Common myeloid progenitor, CD34-positive (primary cell): ENCODE results near the gene FBXL15. TPM values are rescaled to one million over a fixed set of nuclear protein-coding genes. Genes with fewer than 3 reads are reported as not detected.
A peak's percentile ranks its signal among the peaks of the same experiment; 100 is the strongest.

Experiments used
- CTCF ChIA-PET: fragments of 350-600 bp; sonication (Branson Sonifier 250); formaldehyde crosslinking; loops from one replicate; lab custom pipeline; 2021; ENCODE audit warnings: antibody characterized with exemption; lab: Charles Lee
- POLR2A ChIA-PET: fragments of 350-600 bp; sonication (Branson Sonifier 250); formaldehyde crosslinking; loops from one replicate; lab custom pipeline; 2021; ENCODE audit warnings: antibody characterized with exemption; lab: Charles Lee
- DNase-seq, 3 donors: peaks; one replicate each; pipeline versions ENCODE4 v3.0.0 to v3.0.0-alpha.2; 2013
- H3K27ac ChIP-seq, 2 experiments: 1 replicate in 1 of 2; 2 replicates in 1 of 2; pipeline ENCODE4 v1.7.0; 2013; ENCODE audit warnings: inconsistent platforms in 2 of 2, low read length in 2 of 2, mild to moderate bottlenecking in 2 of 2, low read depth in 1 of 2, moderate library complexity in 1 of 2; ENCODE audit not compliant: severe bottlenecking in 2 of 2, insufficient read depth in 1 of 2, poor library complexity in 1 of 2
- H3K27me3 ChIP-seq, 5 experiments: replicated peaks in 2 of 5; 1 replicate in 3 of 5; 2 replicates in 2 of 5; pipeline versions ENCODE4 v1.6.1 to v1.7.0; 2013; ENCODE audit warnings: low read length in 4 of 5, mild to moderate bottlenecking in 2 of 5, moderate library complexity in 2 of 5, inconsistent platforms in 1 of 5; ENCODE audit not compliant: insufficient read depth in 5 of 5, control insufficient read depth in 4 of 5
- H3K36me3 ChIP-seq, 4 experiments: 1 replicate in 2 of 4; 2 replicates in 2 of 4; pipeline versions ENCODE4 v1.6.1 to v1.7.0; 2013; ENCODE audit warnings: low read length in 3 of 4, control low read depth in 1 of 4, mild to moderate bottlenecking in 1 of 4; ENCODE audit not compliant: control insufficient read depth in 4 of 4, insufficient read depth in 4 of 4
- H3K4me1 ChIP-seq, 4 experiments: 1 replicate in 3 of 4; 2 replicates in 1 of 4; pipeline versions ENCODE4 v1.6.1 to v1.7.1; 2013; ENCODE audit warnings: low read length in 3 of 4, mild to moderate bottlenecking in 3 of 4, control low read depth in 1 of 4, inconsistent platforms in 1 of 4, moderate library complexity in 1 of 4; ENCODE audit not compliant: control insufficient read depth in 4 of 4, insufficient read depth in 4 of 4; ENCODE audit errors: control extremely low read depth in 1 of 4
- H3K4me3 ChIP-seq, 7 experiments: 1 replicate in 4 of 7; 2 replicates in 3 of 7; pipeline versions ENCODE4 v1.5.1 to v1.7.0; 2013; ENCODE audit warnings: mild to moderate bottlenecking in 7 of 7, low read length in 6 of 7, moderate library complexity in 6 of 7, inconsistent platforms in 2 of 7, low read depth in 2 of 7, control low read depth in 1 of 7; ENCODE audit not compliant: insufficient read depth in 4 of 7, control insufficient read depth in 1 of 7; ENCODE audit errors: extremely low read depth in 1 of 7
- H3K9me3 ChIP-seq, 5 experiments: 1 replicate in 4 of 5; 2 replicates in 1 of 5; pipeline versions ENCODE4 v1.6.1 to v1.7.1; 2013; ENCODE audit warnings: low read length in 4 of 5, mild to moderate bottlenecking in 2 of 5, inconsistent platforms in 1 of 5, low read depth in 1 of 5, moderate library complexity in 1 of 5; ENCODE audit not compliant: control insufficient read depth in 4 of 5, insufficient read depth in 2 of 5; ENCODE audit errors: control extremely low read depth in 1 of 5
- WGBS: methylation state at CpG from one replicate; pipeline ENCODE4 v1.1.5; 2013; ENCODE audit not compliant: insufficient coverage; 5-methylcytosine and 5-hydroxymethylcytosine counted together
- polyA plus RNA-seq: library from polyadenylated mRNA; unstranded; fragments of 120-200 nt; gene quantifications from one replicate; pipeline ENCODE4 v1.2.1, GENCODE V29; 2013

FBXL15 gene, protein sequence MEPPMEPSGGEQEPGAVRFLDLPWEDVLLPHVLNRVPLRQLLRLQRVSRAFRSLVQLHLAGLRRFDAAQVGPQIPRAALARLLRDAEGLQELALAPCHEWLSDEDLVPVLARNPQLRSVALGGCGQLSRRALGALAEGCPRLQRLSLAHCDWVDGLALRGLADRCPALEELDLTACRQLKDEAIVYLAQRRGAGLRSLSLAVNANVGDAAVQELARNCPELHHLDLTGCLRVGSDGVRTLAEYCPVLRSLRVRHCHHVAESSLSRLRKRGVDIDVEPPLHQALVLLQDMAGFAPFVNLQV
- 9.8 TPM for polyA plus RNA-seq

- H3K4me3 ChIP-seq, result peak within 1 kb of the TSS; percentile 87 to 96 (median 90)
- peaks cover 6 to 25% (median 11%) of the 10 kb centered on the region in 5 experiments for H3K27me3 ChIP-seq
- H3K36me3 ChIP-seq, result peaks cover 4 to 23% (median 17%) of the 10 kb centered on the region in 4 experiments
- peak; percentile 96 to 98 (median 98) for DNase-seq
- peak within 1 kb of the TSS; percentile 47 to 85 for H3K27ac ChIP-seq
- under 1% methylated on average over 65 of the region's 66 CpGs for WGBS
- peaks cover 3 to 46% (median 40%) of the 10 kb centered on the region in 4 experiments for H3K4me1 ChIP-seq
- H3K9me3 ChIP-seq, result no peaks in the 10 kb centered on the region
- CTCF ChIA-PET, result interaction anchor here (0.9 to 9.1 kb wide), 15 partner anchors 8 to 194 kb away, joined by 3 to 71 read pairs (median 7); partner anchors contain the start of genes C10orf95 and CUEDC2
- POLR2A ChIA-PET, result interaction anchor here (0.8 to 4.1 kb wide), 10 partner anchors 9 to 224 kb away, joined by 3 to 28 read pairs (median 4); partner anchors contain the start of genes CUEDC2 and NFKB2
Measured at GRCh38 chr10:102420714-102421506, at the start of gene FBXL15. TSS of gene FBXL15 (plus strand) at chr10:102420836. CDS start at chr10:102421130, 294 bp downstream.

DNA sequence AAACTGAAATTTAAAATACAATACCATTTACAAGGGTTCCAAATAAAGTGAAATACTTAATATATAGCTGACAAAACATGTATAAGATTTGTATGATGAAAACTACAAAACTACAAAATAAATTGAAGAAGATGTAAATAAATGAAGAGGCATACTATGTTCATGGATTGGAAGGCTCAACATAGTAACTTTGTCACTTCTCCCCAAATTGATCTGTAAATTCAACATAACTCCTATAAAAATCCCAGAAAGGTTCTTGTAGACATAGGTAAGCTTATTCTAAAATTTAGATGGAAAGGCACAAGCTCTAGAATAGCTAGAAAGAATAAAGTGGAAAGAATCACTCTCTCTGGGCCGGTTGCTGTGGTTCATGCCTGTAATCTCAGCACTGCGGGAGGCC, 49.3 kb upstream of the FBXL15 start:
- Histone ChIP-seq H3K4me1 (no peaks in the 10 kb centered on the region), H3K9me3 (peaks cover 0 to 10% (median 0%) of the 10 kb centered on the region in 5 experiments), H3K27ac (no peak overlapping the region), H3K36me3 (peaks cover 25 to 82% (median 68%) of the 10 kb centered on the region in 4 experiments), H3K27me3 (no peaks in the 10 kb centered on the region), H3K4me3 (no peak overlapping the region)
- DNase-seq, result no peak
- WGBS, result no CpG with 5 or more reads among the region's 2 CpGs
- ChIA-PET POLR2A (no interaction called here), CTCF (interaction anchor here (0.6 to 1.2 kb wide), 6 partner anchors 8 to 202 kb away, joined by 3 to 6 read pairs (median 3); no protein-coding TSS in a partner anchor)

- peak in 2 of 3 donors; percentile 25 to 31 for DNase-seq
- Histone ChIP-seq H3K4me3 (no peak overlapping the region), H3K4me1 (no peaks in the 10 kb centered on the region), H3K27ac (no peak overlapping the region), H3K36me3 (peaks cover 12 to 70% (median 50%) of the 10 kb centered on the region in 4 experiments), H3K9me3 (peaks cover 0 to 8% (median 0%) of the 10 kb centered on the region in 5 experiments), H3K27me3 (no peaks in the 10 kb centered on the region)
- CTCF ChIA-PET, result interaction anchor here (1.0 to 2.0 kb wide), 6 partner anchors 8 to 125 kb away, joined by 3 to 7 read pairs (median 4); no protein-coding TSS in a partner anchor
- POLR2A ChIA-PET, result interaction anchor here (0.9 kb wide), 1 partner anchor 19 kb away, joined by 6 read pairs; no protein-coding TSS in a partner anchor
- WGBS, result 95% methylated on average over 7 of the region's 7 CpGs
Measured at GRCh38 chr10:102375250-102375649, 45.4 kb upstream of the FBXL15 start.

DNA sequence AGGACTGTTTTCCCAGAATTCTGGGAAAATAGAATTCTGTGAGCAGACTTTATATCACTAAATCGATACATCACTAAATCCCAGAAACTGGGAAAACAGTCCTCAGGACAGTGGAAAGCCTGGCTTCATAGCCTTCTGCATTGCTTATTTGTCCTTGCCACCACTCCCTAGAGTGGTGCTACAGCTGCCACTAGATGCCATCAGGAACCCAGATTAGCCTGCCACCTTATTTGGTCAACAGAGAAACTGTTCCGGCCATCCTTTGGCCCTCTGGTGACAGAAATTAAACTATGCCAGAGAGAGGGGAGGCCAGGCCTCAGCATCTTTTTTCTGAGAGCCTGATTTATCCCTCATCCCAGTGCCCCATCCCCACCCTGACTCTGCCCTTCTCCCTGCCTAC, 44.8 kb upstream of the FBXL15 start:
- no peak overlapping the region for H3K4me3 ChIP-seq
- H3K4me1 ChIP-seq, result no peaks in the 10 kb centered on the region
- H3K36me3 ChIP-seq, result peaks cover 6 to 70% (median 48%) of the 10 kb centered on the region in 4 experiments
- ChIA-PET POLR2A (no interaction called here), CTCF (interaction anchor here (1.1 to 1.2 kb wide), 3 partner anchors 9 to 24 kb away, joined by 3 to 5 read pairs (median 4); no protein-coding TSS in a partner anchor)
- 100% methylated on average over 1 of the region's 2 CpGs for WGBS
- no peak overlapping the region for H3K27ac ChIP-seq
- no peaks in the 10 kb centered on the region for H3K27me3 ChIP-seq
- no peak for DNase-seq
- peaks cover 0 to 2% (median 0%) of the 10 kb centered on the region in 5 experiments for H3K9me3 ChIP-seq

GRCh38 chr10:102376901-102377300, 43.7 kb upstream of the FBXL15 start:
- no peaks in the 10 kb centered on the region for H3K9me3 ChIP-seq
- no peak for DNase-seq
- no peak overlapping the region for H3K4me3 ChIP-seq
- H3K4me1 ChIP-seq, result no peaks in the 10 kb centered on the region
- CTCF ChIA-PET, result no interaction called here
- peaks cover 0 to 73% (median 44%) of the 10 kb centered on the region in 4 experiments for H3K36me3 ChIP-seq
- H3K27ac ChIP-seq, result no peak overlapping the region
- 98% methylated on average over 11 of the region's 12 CpGs for WGBS
- POLR2A ChIA-PET, result no interaction called here
- no peaks in the 10 kb centered on the region for H3K27me3 ChIP-seq

- ChIA-PET POLR2A (no interaction called here), CTCF (interaction anchor here (0.6 to 2.8 kb wide), 8 partner anchors 8 to 210 kb away, joined by 3 to 9 read pairs (median 3); no protein-coding TSS in a partner anchor)
Measured at GRCh38 chr10:102379383-102379782, 41.3 kb upstream of the FBXL15 start.

More at GRCh38 chr10:102379383-102379782, 41.3 kb upstream of the FBXL15 start:
- Histone ChIP-seq H3K27me3 (no peaks in the 10 kb centered on the region), H3K9me3 (no peaks in the 10 kb centered on the region), H3K4me1 (no peaks in the 10 kb centered on the region), H3K27ac (no peak overlapping the region), H3K36me3 (peaks cover 0 to 67% (median 46%) of the 10 kb centered on the region in 4 experiments), H3K4me3 (no peak overlapping the region)
- DNase-seq, result no peak
- 99% methylated on average over 6 of the region's 6 CpGs for whole genome bisulfite sequencing
